ENCODE results near the gene MACROD2.

MACROD2 gene

GRCh38 chr20:14727485-14728150 is 732.3 kb downstream of the MACROD2 start:
- Histone ChIP-seq H3K9me3 (ENCODE audit: control insufficient read depth in 2 of 2, low read length in 2 of 2) (no peaks in the 10 kb centered on the region), H3K27ac (ENCODE audit: low read length) (no peak overlapping the region), H3K36me3 (ENCODE audit: control insufficient read depth in 2 of 2, insufficient read depth in 2 of 2, low read length in 2 of 2) (no peaks in the 10 kb centered on the region), H3K4me3 (ENCODE audit: low read length in 2 of 2) (no peak overlapping the region), H3K9ac (ENCODE audit: low read length in 2 of 2) (no peak overlapping the region), H3K27me3 (ENCODE audit: control insufficient read depth in 1 of 2, insufficient read depth in 2 of 2, low read length in 2 of 2) (no peaks in the 10 kb centered on the region), H3K4me1 (ENCODE audit: control insufficient read depth, insufficient read depth, low read length) (no peaks in the 10 kb centered on the region)

GRCh38 chr20:14729390-14729789 is 734.1 kb downstream of the MACROD2 start:
- Histone ChIP-seq H3K27ac (ENCODE audit: low read length) (no peak overlapping the region), H3K4me3 (ENCODE audit: low read length in 2 of 2) (no peak overlapping the region), H3K9ac (ENCODE audit: low read length in 2 of 2) (no peak overlapping the region), H3K4me1 (ENCODE audit: control insufficient read depth, insufficient read depth, low read length) (no peaks in the 10 kb centered on the region), H3K36me3 (ENCODE audit: control insufficient read depth in 2 of 2, insufficient read depth in 2 of 2, low read length in 2 of 2) (no peaks in the 10 kb centered on the region), H3K9me3 (ENCODE audit: control insufficient read depth in 2 of 2, low read length in 2 of 2) (no peaks in the 10 kb centered on the region), H3K27me3 (ENCODE audit: control insufficient read depth in 1 of 2, insufficient read depth in 2 of 2, low read length in 2 of 2) (no peaks in the 10 kb centered on the region)

- no peak overlapping the region for H3K27ac ChIP-seq (ENCODE audit: low read length)
- no peaks in the 10 kb centered on the region for H3K36me3 ChIP-seq (ENCODE audit: control insufficient read depth in 2 of 2, insufficient read depth in 2 of 2, low read length in 2 of 2)
- H3K9ac ChIP-seq (ENCODE audit: low read length in 2 of 2): no peak overlapping the region
- H3K4me3 ChIP-seq (ENCODE audit: low read length in 2 of 2): no peak overlapping the region
- no peaks in the 10 kb centered on the region for H3K9me3 ChIP-seq (ENCODE audit: control insufficient read depth in 2 of 2, low read length in 2 of 2)
- H3K4me1 ChIP-seq (ENCODE audit: control insufficient read depth, insufficient read depth, low read length): no peaks in the 10 kb centered on the region
- no peaks in the 10 kb centered on the region for H3K27me3 ChIP-seq (ENCODE audit: control insufficient read depth in 1 of 2, insufficient read depth in 2 of 2, low read length in 2 of 2)
These were observed 737.0 kb downstream of the MACROD2 start for GRCh38 chr20:14732343-14732742.

GRCh38 chr20:14732996-14733395 is 737.7 kb downstream of the MACROD2 start:
- H3K4me1 ChIP-seq (ENCODE audit: control insufficient read depth, insufficient read depth, low read length): no peaks in the 10 kb centered on the region
- H3K27ac ChIP-seq (ENCODE audit: low read length): no peak overlapping the region
- no peak overlapping the region for H3K9ac ChIP-seq (ENCODE audit: low read length in 2 of 2)
- no peaks in the 10 kb centered on the region for H3K9me3 ChIP-seq (ENCODE audit: control insufficient read depth in 2 of 2, low read length in 2 of 2)
- H3K4me3 ChIP-seq (ENCODE audit: low read length in 2 of 2): no peak overlapping the region
- H3K27me3 ChIP-seq (ENCODE audit: control insufficient read depth in 1 of 2, insufficient read depth in 2 of 2, low read length in 2 of 2): no peaks in the 10 kb centered on the region
- H3K36me3 ChIP-seq (ENCODE audit: control insufficient read depth in 2 of 2, insufficient read depth in 2 of 2, low read length in 2 of 2): no peaks in the 10 kb centered on the region

GRCh38 chr20:14740380-14740779 is 745.1 kb downstream of the MACROD2 start:
- no peaks in the 10 kb centered on the region for H3K4me1 ChIP-seq (ENCODE audit: control insufficient read depth, insufficient read depth, low read length)
- no peaks in the 10 kb centered on the region for H3K9me3 ChIP-seq (ENCODE audit: control insufficient read depth in 2 of 2, low read length in 2 of 2)
- H3K27me3 ChIP-seq (ENCODE audit: control insufficient read depth in 1 of 2, insufficient read depth in 2 of 2, low read length in 2 of 2): no peaks in the 10 kb centered on the region
- no peak overlapping the region for H3K9ac ChIP-seq (ENCODE audit: low read length in 2 of 2)
- no peaks in the 10 kb centered on the region for H3K36me3 ChIP-seq (ENCODE audit: control insufficient read depth in 2 of 2, insufficient read depth in 2 of 2, low read length in 2 of 2)
- H3K4me3 ChIP-seq (ENCODE audit: low read length in 2 of 2): no peak overlapping the region
- H3K27ac ChIP-seq (ENCODE audit: low read length): no peak overlapping the region

GRCh38 chr20:14741616-14742015 is 746.3 kb downstream of the MACROD2 start:
- Histone ChIP-seq H3K4me1 (ENCODE audit: control insufficient read depth, insufficient read depth, low read length) (no peaks in the 10 kb centered on the region), H3K36me3 (ENCODE audit: control insufficient read depth in 2 of 2, insufficient read depth in 2 of 2, low read length in 2 of 2) (no peaks in the 10 kb centered on the region), H3K9ac (ENCODE audit: low read length in 2 of 2) (no peak overlapping the region), H3K27me3 (ENCODE audit: control insufficient read depth in 1 of 2, insufficient read depth in 2 of 2, low read length in 2 of 2) (no peaks in the 10 kb centered on the region), H3K9me3 (ENCODE audit: control insufficient read depth in 2 of 2, low read length in 2 of 2) (no peaks in the 10 kb centered on the region), H3K27ac (ENCODE audit: low read length) (no peak overlapping the region), H3K4me3 (ENCODE audit: low read length in 2 of 2) (no peak overlapping the region)

- Histone ChIP-seq H3K36me3 (ENCODE audit: control insufficient read depth in 2 of 2, insufficient read depth in 2 of 2, low read length in 2 of 2) (no peaks in the 10 kb centered on the region), H3K4me3 (ENCODE audit: low read length in 2 of 2) (no peak overlapping the region), H3K4me1 (ENCODE audit: control insufficient read depth, insufficient read depth, low read length) (no peaks in the 10 kb centered on the region), H3K9ac (ENCODE audit: low read length in 2 of 2) (no peak overlapping the region), H3K9me3 (ENCODE audit: control insufficient read depth in 2 of 2, low read length in 2 of 2) (no peaks in the 10 kb centered on the region), H3K27me3 (ENCODE audit: control insufficient read depth in 1 of 2, insufficient read depth in 2 of 2, low read length in 2 of 2) (no peaks in the 10 kb centered on the region), H3K27ac (ENCODE audit: low read length) (no peak overlapping the region)
These were observed 749.4 kb downstream of the MACROD2 start for GRCh38 chr20:14744723-14745122.

- Histone ChIP-seq H3K27me3 (ENCODE audit: control insufficient read depth in 1 of 2, insufficient read depth in 2 of 2, low read length in 2 of 2) (no peaks in the 10 kb centered on the region), H3K9ac (ENCODE audit: low read length in 2 of 2) (no peak overlapping the region), H3K4me3 (ENCODE audit: low read length in 2 of 2) (no peak overlapping the region), H3K4me1 (ENCODE audit: control insufficient read depth, insufficient read depth, low read length) (no peaks in the 10 kb centered on the region), H3K9me3 (ENCODE audit: control insufficient read depth in 2 of 2, low read length in 2 of 2) (no peaks in the 10 kb centered on the region), H3K27ac (ENCODE audit: low read length) (no peak overlapping the region), H3K36me3 (ENCODE audit: control insufficient read depth in 2 of 2, insufficient read depth in 2 of 2, low read length in 2 of 2) (no peaks in the 10 kb centered on the region)
These were observed 750.5 kb downstream of the MACROD2 start for GRCh38 chr20:14745830-14746229.

GRCh38 chr20:14751191-14751590 is 755.9 kb downstream of the MACROD2 start:
- Histone ChIP-seq H3K36me3 (ENCODE audit: control insufficient read depth in 2 of 2, insufficient read depth in 2 of 2, low read length in 2 of 2) (no peaks in the 10 kb centered on the region), H3K4me1 (ENCODE audit: control insufficient read depth, insufficient read depth, low read length) (no peaks in the 10 kb centered on the region), H3K4me3 (ENCODE audit: low read length in 2 of 2) (no peak overlapping the region), H3K27me3 (ENCODE audit: control insufficient read depth in 1 of 2, insufficient read depth in 2 of 2, low read length in 2 of 2) (no peaks in the 10 kb centered on the region), H3K9ac (ENCODE audit: low read length in 2 of 2) (no peak overlapping the region), H3K9me3 (ENCODE audit: control insufficient read depth in 2 of 2, low read length in 2 of 2) (no peaks in the 10 kb centered on the region), H3K27ac (ENCODE audit: low read length) (no peak overlapping the region)

- H3K27ac ChIP-seq (ENCODE audit: low read length): no peak overlapping the region
- H3K9ac ChIP-seq (ENCODE audit: low read length in 2 of 2): no peak overlapping the region
- no peaks in the 10 kb centered on the region for H3K36me3 ChIP-seq (ENCODE audit: control insufficient read depth in 2 of 2, insufficient read depth in 2 of 2, low read length in 2 of 2)
- no peak overlapping the region for H3K4me3 ChIP-seq (ENCODE audit: low read length in 2 of 2)
- H3K4me1 ChIP-seq (ENCODE audit: control insufficient read depth, insufficient read depth, low read length): no peaks in the 10 kb centered on the region
- no peaks in the 10 kb centered on the region for H3K27me3 ChIP-seq (ENCODE audit: control insufficient read depth in 1 of 2, insufficient read depth in 2 of 2, low read length in 2 of 2)
- H3K9me3 ChIP-seq (ENCODE audit: control insufficient read depth in 2 of 2, low read length in 2 of 2): no peaks in the 10 kb centered on the region
These were observed 762.4 kb downstream of the MACROD2 start for GRCh38 chr20:14757728-14758127.

- H3K27ac ChIP-seq (ENCODE audit: low read length): no peak overlapping the region
- H3K36me3 ChIP-seq (ENCODE audit: control insufficient read depth in 2 of 2, insufficient read depth in 2 of 2, low read length in 2 of 2): no peaks in the 10 kb centered on the region
- H3K4me1 ChIP-seq (ENCODE audit: control insufficient read depth, insufficient read depth, low read length): no peaks in the 10 kb centered on the region
- no peak overlapping the region for H3K9ac ChIP-seq (ENCODE audit: low read length in 2 of 2)
- H3K9me3 ChIP-seq (ENCODE audit: control insufficient read depth in 2 of 2, low read length in 2 of 2): no peaks in the 10 kb centered on the region
- H3K4me3 ChIP-seq (ENCODE audit: low read length in 2 of 2): no peak overlapping the region
- no peaks in the 10 kb centered on the region for H3K27me3 ChIP-seq (ENCODE audit: control insufficient read depth in 1 of 2, insufficient read depth in 2 of 2, low read length in 2 of 2)
These were observed 763.0 kb downstream of the MACROD2 start for GRCh38 chr20:14758356-14758755.
